Activated CD4-positive, CD25-positive, alpha-beta regulatory T cell (primary cell): ENCODE results near the gene TMCC3.
"Not testable (repeated sequence)": the region's sequence is repeated elsewhere in the genome, so short reads cannot be mapped to it uniquely, and the experiment has no call there.

Source experiments
- DNase-seq, 4 experiments: peaks; one replicate each; lab custom pipeline; 2025; lab: John Stamatoyannopoulos, UW

The TMCC3 gene

GRCh38 chr12:94566345-94566744 is 84.0 kb downstream of the TMCC3 start:
- DNase-seq: no peak

GRCh38 chr12:94565683-94566082 is 84.7 kb downstream of the TMCC3 start:
- no peak for DNase-seq

- DNase-seq: no peak
These were observed 87.1 kb downstream of the TMCC3 start for GRCh38 chr12:94563286-94563685.

GRCh38 chr12:94561943-94562411 is 88.4 kb downstream of the TMCC3 start:
- no peak for DNase-seq

- DNase-seq: peak in 1 of 4 experiments; percentile 10
These were observed 89.7 kb downstream of the TMCC3 start for GRCh38 chr12:94560431-94561221.

- no peak for DNase-seq
These were observed 91.7 kb downstream of the TMCC3 start for GRCh38 chr12:94558612-94559011.

GRCh38 chr12:94557746-94558295 is 92.5 kb downstream of the TMCC3 start:
- DNase-seq: no peak

GRCh38 chr12:94555687-94556086 is 94.7 kb downstream of the TMCC3 start:
- DNase-seq: no peak

GRCh38 chr12:94553875-94554274 is 96.5 kb downstream of the TMCC3 start:
- no peak for DNase-seq

GRCh38 chr12:94553130-94553519 is 97.2 kb downstream of the TMCC3 start:
- no peak for DNase-seq

- DNase-seq: no peak
These were observed 98.5 kb downstream of the TMCC3 start for GRCh38 chr12:94551810-94552209.

- no peak for DNase-seq
These were observed 99.4 kb downstream of the TMCC3 start for GRCh38 chr12:94550964-94551363.

GRCh38 chr12:94548833-94549232 is 101.5 kb downstream of the TMCC3 start:
- not testable (repeated sequence) for DNase-seq

GRCh38 chr12:94545935-94546771 is 104.2 kb downstream of the TMCC3 start:
- DNase-seq: no peak

GRCh38 chr12:94544355-94544754 is 106.0 kb downstream of the TMCC3 start:
- DNase-seq: no peak

- DNase-seq: no peak
These were observed 112.0 kb downstream of the TMCC3 start for GRCh38 chr12:94538318-94538717.

- DNase-seq: no peak
These were observed 114.1 kb downstream of the TMCC3 start for GRCh38 chr12:94536040-94536965.

- DNase-seq: no peak
These were observed 114.8 kb downstream of the TMCC3 start for GRCh38 chr12:94535510-94535921.

GRCh38 chr12:94534774-94535509 is 115.4 kb downstream of the TMCC3 start:
- DNase-seq: no peak

GRCh38 chr12:94534278-94534677 is 116.1 kb downstream of the TMCC3 start:
- no peak for DNase-seq
